Measurements from ENCODE around the gene GAL.

The GAL gene

GRCh38 chr11:68661697-68662603, 22.4 kb upstream of the GAL start:
- Histone ChIP-seq H3K4me1 (ENCODE audit: insufficient read depth, low read length, severe bottlenecking) (no peaks in the 10 kb centered on the region), H3K36me3 (ENCODE audit: insufficient read depth, low read length) (no peaks in the 10 kb centered on the region; the same call in 1 of the 2 replicates), H3K9me2 (ENCODE audit: low read depth, low read length) (no peaks in the 10 kb centered on the region), H3K79me2 (ENCODE audit: insufficient read depth, low read length) (no peaks in the 10 kb centered on the region), H3K9ac (ENCODE audit: low read length) (no peak overlapping the region), H3K4me2 (ENCODE audit: low read length) (no peak overlapping the region), H3F3A (ENCODE audit: insufficient read depth, low read length) (no peaks in the 10 kb centered on the region), H2AFZ (ENCODE audit: low read length) (no peak overlapping the region), H4K20me1 (ENCODE audit: insufficient read depth, low read length) (no peaks in the 10 kb centered on the region), H3K27me3 (ENCODE audit: insufficient read depth, low read length) (peaks cover 8% of the 10 kb centered on the region; the same call in 1 of the 2 replicates), H3K4me3 (ENCODE audit: low read depth, low read length, poor library complexity, severe bottlenecking) (no peak overlapping the region), H3K27ac (ENCODE audit: low read depth, low read length, poor library complexity, severe bottlenecking) (no peak overlapping the region), H3K9me3 (ENCODE audit: low read length) (0 out of 2 replicates have a peak, but pooled peaks cover 2% of the 10 kb centered on the region)
- TF ChIP-seq EZH2 (IDR thresholded peaks at IDR 0.05; ENCODE audit: borderline replicate concordance, low read length) (no peak), CTCF (IDR thresholded peaks at IDR 0.05; ENCODE audit: low read length) (no peak)

DNA sequence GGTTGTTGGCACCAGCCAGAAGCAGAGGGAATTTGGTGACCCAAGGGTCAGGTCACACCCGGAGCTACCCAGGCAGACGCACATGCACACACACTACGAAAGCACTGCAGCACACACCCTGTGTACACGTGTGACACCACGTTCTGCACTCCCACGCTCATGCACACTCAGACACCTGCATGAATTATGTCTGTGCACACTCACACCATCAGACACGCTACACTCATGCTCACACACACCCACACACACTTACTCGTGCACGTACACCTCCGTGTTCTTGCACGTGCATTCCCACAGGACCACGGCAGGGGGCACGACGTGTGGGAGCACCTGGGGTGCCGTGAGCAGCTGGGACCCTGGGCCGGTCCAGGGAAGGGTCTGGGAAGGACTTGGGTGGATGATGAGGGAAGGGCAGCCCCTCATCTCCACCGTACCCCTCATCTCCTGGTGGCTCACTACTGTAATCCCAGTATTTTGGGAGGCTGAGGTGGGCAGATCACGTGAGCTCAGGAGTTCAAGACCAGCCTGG, 20.8 kb upstream of the GAL start:
- Histone ChIP-seq H3K9me2 (ENCODE audit: low read depth, low read length) (no peaks in the 10 kb centered on the region), H3K27ac (ENCODE audit: low read depth, low read length, poor library complexity, severe bottlenecking) (no peak overlapping the region), H2AFZ (ENCODE audit: low read length) (no peak overlapping the region), H3K4me1 (ENCODE audit: insufficient read depth, low read length, severe bottlenecking) (no peaks in the 10 kb centered on the region), H3K36me3 (ENCODE audit: insufficient read depth, low read length) (no peaks in the 10 kb centered on the region; the same call in 1 of the 2 replicates), H3K9ac (ENCODE audit: low read length) (no peak overlapping the region), H3F3A (ENCODE audit: insufficient read depth, low read length) (0 out of 2 replicates have a peak, but pooled peaks cover 4% of the 10 kb centered on the region), H3K4me2 (ENCODE audit: low read length) (no peak overlapping the region), H3K4me3 (ENCODE audit: low read depth, low read length, poor library complexity, severe bottlenecking) (no peak overlapping the region), H4K20me1 (ENCODE audit: insufficient read depth, low read length) (no peaks in the 10 kb centered on the region), H3K9me3 (ENCODE audit: low read length) (0 out of 2 replicates have a peak, but pooled peaks cover 2% of the 10 kb centered on the region), H3K79me2 (ENCODE audit: insufficient read depth, low read length) (no peaks in the 10 kb centered on the region), H3K27me3 (ENCODE audit: insufficient read depth, low read length) (peaks cover 4% of the 10 kb centered on the region; the same call in 1 of the 2 replicates)
- TF ChIP-seq CTCF (IDR thresholded peaks at IDR 0.05; ENCODE audit: low read length) (no peak), EZH2 (IDR thresholded peaks at IDR 0.05; ENCODE audit: borderline replicate concordance, low read length) (no peak)

GRCh38 chr11:68664141-68664540, 20.2 kb upstream of the GAL start:
- no peak overlapping the region for H3K9ac ChIP-seq (ENCODE audit: low read length)
- H3F3A ChIP-seq (ENCODE audit: insufficient read depth, low read length), result 0 out of 2 replicates have a peak, but pooled peaks cover 4% of the 10 kb centered on the region
- no peaks in the 10 kb centered on the region for H4K20me1 ChIP-seq (ENCODE audit: insufficient read depth, low read length)
- H3K9me3 ChIP-seq (ENCODE audit: low read length), result 0 out of 2 replicates have a peak, but pooled peaks cover 2% of the 10 kb centered on the region
- H2AFZ ChIP-seq (ENCODE audit: low read length), result no peak overlapping the region
- H3K9me2 ChIP-seq (ENCODE audit: low read depth, low read length), result no peaks in the 10 kb centered on the region
- no peaks in the 10 kb centered on the region; the same call in 1 of the 2 replicates for H3K36me3 ChIP-seq (ENCODE audit: insufficient read depth, low read length)
- no peaks in the 10 kb centered on the region for H3K4me1 ChIP-seq (ENCODE audit: insufficient read depth, low read length, severe bottlenecking)
- H3K27ac ChIP-seq (ENCODE audit: low read depth, low read length, poor library complexity, severe bottlenecking), result no peak overlapping the region
- H3K27me3 ChIP-seq (ENCODE audit: insufficient read depth, low read length), result peaks cover 4% of the 10 kb centered on the region; the same call in 1 of the 2 replicates
- no peak overlapping the region for H3K4me3 ChIP-seq (ENCODE audit: low read depth, low read length, poor library complexity, severe bottlenecking)
- no peak overlapping the region for H3K4me2 ChIP-seq (ENCODE audit: low read length)
- no peak for TF ChIP-seq CTCF (IDR thresholded peaks at IDR 0.05; ENCODE audit: low read length)
- TF ChIP-seq EZH2 (IDR thresholded peaks at IDR 0.05; ENCODE audit: borderline replicate concordance, low read length), result no peak
- no peaks in the 10 kb centered on the region for H3K79me2 ChIP-seq (ENCODE audit: insufficient read depth, low read length)

Measured in OCI-LY1 (cell line).